ENCODE results near the gene ADD3.
"Not testable (repeated sequence)": the region's sequence is repeated elsewhere in the genome, so short reads cannot be mapped to it uniquely, and the experiment has no call there.

The ADD3 gene

DNA sequence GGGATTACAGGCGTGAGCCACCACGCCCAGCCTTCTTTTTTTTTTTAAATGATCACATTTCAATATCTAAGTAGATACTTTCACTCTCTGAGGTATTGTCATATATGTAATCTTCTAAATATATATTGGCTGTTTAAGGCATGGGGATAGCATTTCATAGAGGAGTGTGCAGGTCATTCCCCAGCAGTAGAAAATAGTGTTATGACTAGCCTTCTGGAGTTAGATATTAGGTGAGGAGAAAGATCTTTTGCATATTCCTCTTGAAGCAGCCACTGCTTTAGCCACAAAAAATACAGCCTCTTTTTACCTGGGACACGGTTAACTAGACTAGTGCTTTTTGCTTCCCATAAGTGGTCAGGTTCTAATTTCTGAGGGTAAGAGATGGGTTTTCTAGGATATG lies 28.9 kb downstream of the ADD3 start:
- DNase-seq = no peak

- DNase-seq = no peak
Measured at GRCh38 chr10:110039254-110039653, 31.5 kb downstream of the ADD3 start.

DNA sequence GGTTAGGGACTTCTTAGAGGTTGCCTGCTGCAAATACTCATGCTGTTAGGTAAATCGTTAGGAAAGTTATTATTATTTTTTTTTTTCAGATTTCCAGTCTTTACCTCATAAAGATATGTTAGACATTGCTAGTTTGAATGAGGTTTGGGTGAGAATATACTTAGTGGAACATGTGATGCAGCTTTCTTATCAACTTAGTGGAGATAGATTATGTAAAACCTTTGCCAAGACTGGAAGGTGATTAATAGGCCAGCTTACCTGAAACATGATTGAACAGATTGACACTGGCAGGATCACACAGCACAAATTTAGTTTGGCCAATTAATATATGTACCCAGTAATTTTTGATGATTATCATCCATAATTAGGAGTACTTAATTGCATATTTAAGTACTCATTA lies 32.3 kb downstream of the ADD3 start:
- DNase-seq = no peak

GRCh38 chr10:110040767-110041478 lies 33.1 kb downstream of the ADD3 start:
- DNase-seq = no peak

- DNase-seq = no peak
Measured at GRCh38 chr10:110041479-110041829, 33.7 kb downstream of the ADD3 start.

DNA sequence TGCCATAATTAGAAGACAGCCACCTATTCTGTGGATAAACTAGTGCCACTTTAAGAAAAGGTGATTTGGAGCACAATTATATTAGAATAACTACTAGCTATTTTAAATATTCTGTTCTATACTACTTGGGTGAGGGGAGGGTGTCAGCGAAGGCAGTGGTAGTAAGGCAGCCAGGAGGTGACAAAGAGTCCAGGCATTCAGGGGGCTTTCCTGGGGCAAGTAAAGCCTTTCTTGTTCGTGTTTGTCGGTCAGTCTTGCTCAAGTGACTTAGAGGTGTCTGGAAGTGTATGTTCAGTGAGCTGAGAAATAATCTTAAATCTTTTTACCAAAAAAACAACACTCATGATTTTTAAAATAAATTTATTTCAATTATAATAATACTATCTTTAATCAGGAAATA lies 34.4 kb downstream of the ADD3 start:
- DNase-seq = no peak

- DNase-seq = no peak
Measured at GRCh38 chr10:110042891-110043290, 35.1 kb downstream of the ADD3 start.

GRCh38 chr10:110044681-110045080 lies 36.9 kb downstream of the ADD3 start:
- DNase-seq = no peak

GRCh38 chr10:110045772-110046171 lies 38.0 kb downstream of the ADD3 start:
- no peak for DNase-seq

DNA sequence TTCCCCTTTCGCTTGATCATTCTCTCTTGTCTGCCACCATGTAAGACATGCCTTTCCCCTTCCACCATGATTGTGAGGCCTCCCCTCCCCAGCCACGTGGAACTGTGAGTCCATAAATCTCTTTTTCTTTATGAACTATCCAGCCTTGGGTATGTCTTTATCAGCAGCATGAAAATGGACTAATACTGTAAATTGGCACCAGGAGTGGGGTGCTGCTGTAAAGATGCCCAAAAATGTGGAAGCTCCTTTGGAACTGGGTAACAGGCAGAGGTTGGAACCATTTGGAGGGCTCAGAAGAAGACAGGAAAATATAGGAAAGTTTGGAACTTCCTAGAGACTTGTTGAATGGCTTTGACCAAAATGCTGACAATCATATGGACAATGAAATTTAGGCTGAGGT lies 40.4 kb downstream of the ADD3 start:
- DNase-seq = not testable (repeated sequence)

DNA sequence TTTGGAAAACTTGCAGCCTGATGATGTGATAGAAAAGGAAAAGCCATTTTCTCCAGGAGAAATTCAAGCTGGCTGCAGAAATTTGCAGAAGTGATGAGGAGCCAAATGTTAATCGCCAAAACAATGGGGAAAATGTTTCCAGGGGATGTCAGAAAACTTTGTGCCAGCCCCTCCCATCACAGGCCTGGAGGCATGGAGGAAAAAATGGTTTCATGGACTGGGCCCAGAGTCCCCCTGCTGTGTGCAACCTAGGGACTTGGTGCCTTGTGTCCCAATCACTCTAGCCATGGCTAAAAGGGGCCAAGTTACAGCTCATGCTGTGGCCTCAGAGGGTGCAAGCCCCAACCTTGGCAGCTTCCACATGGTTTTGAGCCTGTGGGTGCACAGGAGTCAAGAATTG lies 41.0 kb downstream of the ADD3 start:
- no peak for DNase-seq

- DNase-seq = not testable (repeated sequence)
Measured at GRCh38 chr10:110049889-110050591, 42.3 kb downstream of the ADD3 start.

GRCh38 chr10:110051487-110051886 lies 43.7 kb downstream of the ADD3 start:
- no peak for DNase-seq

DNA sequence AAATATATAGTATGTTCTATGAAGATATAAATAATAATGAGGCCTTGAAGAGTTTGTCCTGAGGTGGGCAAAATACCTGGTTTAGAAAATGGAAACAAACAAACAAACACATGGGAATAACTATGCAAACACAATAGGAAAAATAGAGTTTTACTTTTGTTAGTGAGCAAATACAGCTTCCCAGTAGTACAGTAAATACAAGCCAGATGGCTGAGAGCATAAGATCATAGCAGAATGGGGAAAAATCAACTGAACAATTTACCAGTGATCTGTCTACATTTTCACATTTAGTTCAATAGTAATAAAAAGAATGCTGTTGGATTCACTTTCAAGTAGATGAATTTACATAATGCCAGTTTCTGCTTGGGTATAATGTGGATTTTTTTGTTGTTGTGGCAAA lies 45.1 kb downstream of the ADD3 start:
- DNase-seq = no peak

DNA sequence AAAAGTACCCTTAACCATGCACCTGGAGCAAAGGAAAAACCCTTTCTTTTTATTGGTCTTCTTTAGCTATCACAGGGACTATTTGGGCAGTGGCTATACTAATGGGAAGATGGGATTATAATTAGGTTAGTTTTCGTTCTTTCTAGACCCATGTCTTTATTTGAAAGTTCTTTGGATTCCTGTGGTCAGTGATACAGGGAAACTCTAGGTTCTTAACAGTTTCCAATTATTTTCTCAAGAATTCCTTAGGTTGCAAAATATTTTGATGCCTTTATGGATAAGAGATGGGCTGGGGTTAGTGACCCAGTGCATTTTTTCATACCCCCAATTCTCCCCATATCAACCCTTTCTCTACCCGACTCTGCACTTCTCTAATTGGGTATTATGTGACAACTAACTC lies 49.0 kb downstream of the ADD3 start:
- DNase-seq = no peak

DNA sequence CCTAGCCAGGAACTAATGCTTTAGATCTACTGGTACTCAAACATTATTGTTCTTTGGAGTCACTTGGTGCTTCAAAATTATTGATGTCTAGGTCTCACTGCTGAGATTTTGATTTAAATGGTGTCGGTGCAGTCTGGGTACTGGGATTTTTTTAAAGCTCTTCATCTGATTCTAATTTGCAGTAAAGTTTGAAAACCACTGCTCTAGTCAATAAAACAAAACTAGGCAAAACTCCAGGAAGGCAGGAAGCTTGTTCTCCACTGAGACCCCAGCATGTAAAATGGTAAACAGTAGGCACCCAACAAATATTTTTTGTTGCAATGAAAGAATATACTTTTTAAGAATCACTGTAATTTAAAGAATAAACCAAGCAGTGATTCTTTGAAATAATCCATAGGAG lies 49.7 kb downstream of the ADD3 start:
- DNase-seq = no peak

- no peak for DNase-seq
Measured at GRCh38 chr10:110058212-110058611, 50.4 kb downstream of the ADD3 start.

DNA sequence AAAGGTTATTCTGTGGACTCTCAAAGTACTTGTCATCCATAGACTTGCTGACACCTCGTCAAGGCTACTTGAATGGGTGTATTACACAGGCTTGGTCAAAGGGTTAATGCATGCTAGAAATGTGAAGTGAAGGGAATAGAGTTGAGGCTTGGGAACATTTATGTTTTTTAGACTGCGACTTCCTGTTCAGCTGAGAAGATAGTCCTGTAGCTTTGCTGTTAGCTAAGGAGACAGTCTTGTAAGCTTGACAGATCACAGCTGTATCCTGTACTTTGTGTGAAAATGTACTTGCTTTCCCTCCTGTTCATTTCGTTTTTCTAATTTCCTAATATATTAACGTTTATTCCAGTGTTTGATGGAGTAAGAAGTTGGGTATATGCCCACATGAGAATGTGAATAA lies 52.1 kb downstream of the ADD3 start:
- no peak for DNase-seq

DNA sequence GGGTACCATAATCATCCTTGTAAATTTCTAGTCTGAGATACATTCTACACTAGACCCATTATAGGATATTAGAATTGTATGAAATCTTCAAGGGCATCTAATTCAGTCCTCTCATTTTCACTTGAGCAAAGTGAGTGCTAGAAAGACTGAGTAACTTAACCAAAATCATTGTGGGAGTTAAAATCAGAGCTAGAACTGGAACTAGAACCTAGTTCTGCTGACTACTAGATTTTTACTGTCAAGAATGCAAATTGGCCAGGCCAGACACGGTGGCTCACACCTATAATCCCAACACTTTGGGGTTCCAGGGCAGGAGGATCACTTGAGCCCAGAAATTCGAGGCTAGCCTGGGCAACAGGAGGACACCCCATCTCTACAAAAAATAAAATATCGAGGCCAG lies 53.9 kb downstream of the ADD3 start:
- DNase-seq = no peak

DNA sequence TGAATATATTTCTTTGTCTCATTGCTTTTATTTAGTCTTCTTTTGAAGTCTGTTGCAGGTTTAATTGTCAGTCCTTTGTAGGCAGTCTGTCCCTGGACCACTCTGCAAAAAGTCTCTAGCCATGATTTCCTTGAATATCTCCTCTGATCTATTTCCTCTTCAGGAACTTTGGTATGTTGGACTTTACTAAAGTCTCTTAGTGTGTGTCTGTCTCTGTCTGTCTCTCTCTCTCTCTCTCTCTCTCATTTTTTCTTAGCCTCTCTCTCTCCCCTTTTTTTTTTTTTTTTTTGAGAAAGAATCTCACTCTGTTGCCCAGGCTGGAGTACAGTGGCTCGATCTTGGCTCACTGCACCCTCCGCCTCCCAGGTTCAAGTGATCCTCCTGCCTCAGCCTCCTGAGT lies 57.5 kb downstream of the ADD3 start:
- DNase-seq = no peak

DNA sequence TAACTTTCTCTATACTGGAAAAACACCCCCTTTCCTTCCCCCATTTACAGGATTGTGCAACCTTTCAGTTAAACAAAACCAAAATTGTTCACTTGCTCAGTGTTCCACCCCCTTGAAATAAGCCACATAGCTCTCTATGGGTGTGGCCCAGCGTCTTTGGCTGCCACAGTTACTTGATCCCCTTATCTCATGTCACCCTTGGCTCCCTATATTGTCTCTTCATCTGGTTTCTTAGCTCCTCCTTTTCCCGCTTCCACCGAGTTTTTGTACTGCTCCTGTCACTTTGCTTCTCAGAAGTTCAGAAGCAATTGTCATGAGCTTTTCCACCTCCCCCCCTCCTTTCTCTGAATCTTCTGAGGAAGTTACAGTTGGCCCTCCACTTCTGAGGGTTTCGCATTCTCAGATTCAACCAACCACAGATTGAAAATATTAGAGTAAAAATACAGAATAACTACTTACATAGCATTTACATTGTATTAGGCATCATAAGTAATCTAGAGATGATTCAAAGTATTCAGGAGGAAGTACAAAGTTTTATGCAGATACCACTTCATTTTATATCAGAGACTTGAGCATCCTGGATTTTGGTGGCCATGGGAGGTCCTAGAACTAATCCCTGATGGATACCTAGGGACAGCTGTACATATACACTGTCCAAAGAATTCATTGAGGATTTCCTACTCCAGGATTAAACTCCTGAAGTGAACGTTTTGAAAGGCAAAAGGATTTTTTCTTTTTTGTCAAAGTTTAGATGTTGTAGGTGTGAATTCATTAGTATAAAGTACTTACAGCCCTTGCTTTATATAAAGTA lies 60.4 kb downstream of the ADD3 start:
- DNase-seq = no peak

DNA sequence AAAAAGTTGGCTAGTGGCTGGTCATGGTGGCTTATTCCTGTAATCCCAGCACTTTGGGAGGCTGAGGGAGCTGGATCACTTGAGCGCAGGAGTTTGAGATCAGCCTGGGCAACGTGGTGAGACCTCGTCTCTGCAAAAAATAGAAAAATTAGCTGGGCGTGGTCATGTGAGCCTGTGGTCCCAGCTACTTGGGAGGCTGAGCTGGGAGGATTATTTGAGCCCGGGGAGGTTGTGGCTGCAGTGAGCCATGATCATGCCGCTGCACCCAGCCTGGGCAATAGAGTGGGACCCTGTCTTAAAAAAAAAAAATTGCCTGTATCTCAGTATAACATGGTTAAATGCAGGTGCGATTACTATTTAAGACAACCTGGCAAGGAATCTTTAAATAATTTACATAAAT lies 61.0 kb downstream of the ADD3 start:
- DNase-seq = no peak

- DNase-seq = peak; percentile 44
Measured at GRCh38 chr10:110069502-110069982, 61.8 kb downstream of the ADD3 start.

- no peak for DNase-seq
Measured at GRCh38 chr10:110073896-110074295, 66.1 kb downstream of the ADD3 start.
